ENCODE measurements around the gene CPN1.
A peak's percentile ranks its signal among the peaks of the same experiment; 100 is the strongest.
"Not testable (repeated sequence)": the region's sequence is repeated elsewhere in the genome, so short reads cannot be mapped to it uniquely, and the experiment has no call there.

Gene CPN1

DNA sequence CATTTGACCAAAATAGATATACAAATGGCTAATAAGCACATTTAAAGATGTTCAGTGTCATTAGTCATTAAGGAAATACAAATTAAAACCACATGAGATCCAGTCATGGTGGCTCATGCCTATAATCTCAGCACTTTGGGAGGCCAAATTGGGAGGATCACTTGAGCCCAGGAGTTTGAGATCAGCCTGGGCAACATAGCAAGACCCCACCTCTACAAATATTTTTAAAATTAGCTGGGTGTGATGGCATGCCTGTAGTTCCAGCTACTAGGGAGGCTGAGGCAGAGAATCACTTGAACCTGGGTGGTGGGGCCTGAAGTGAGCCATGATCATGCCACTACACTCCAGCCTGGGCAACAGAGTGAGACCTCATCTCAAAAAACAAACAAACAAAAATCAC is 607 bp upstream of the CPN1 start:
- not testable (repeated sequence) for DNase-seq (ENCODE audit: low read depth in 1 of 2, low spot score in 1 of 2)

- DNase-seq (ENCODE audit: low read depth in 1 of 2, low spot score in 1 of 2) = no peak
These were observed 4.9 kb downstream of the CPN1 start for GRCh38 chr10:100076750-100077149.

DNA sequence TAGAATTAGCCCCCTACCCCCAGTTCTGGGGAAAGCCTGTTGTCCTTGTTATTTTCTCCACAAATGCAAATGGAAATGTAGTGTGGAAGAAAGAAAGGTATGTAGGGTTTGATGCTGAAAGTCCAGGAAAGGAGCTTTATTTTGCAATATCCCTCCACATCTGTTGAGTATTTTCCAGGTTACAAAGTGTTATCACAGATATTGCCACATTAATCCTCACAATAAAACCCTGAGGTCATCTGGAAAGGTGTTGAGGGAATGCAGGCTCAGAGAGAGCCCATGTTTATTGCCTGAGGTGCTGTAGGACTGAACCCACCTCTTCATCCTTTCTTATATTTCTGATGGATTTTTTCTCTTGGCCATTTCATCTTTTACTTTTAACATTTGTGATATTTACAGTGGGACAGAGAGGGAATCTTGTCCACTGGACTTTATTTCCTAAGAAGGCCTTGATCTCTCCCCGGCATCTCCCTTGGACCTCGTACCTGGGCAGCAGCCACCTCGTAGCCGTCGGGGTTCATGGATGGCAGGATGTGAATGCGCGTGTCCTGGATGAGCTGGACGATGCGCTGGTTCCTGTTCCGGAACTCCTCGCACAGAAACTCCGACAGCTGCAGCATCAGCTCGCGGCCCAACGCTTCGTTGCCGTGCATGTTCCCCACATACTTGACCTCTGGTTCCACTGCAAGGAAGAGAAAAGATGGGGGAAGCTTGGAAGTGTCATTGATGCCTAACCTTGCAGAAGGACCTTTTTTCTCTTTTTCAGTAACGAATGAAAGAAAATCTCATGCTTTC is 6.0 kb downstream of the CPN1 start:
- no peak for DNase-seq (ENCODE audit: low read depth in 1 of 2, low spot score in 1 of 2)

DNA sequence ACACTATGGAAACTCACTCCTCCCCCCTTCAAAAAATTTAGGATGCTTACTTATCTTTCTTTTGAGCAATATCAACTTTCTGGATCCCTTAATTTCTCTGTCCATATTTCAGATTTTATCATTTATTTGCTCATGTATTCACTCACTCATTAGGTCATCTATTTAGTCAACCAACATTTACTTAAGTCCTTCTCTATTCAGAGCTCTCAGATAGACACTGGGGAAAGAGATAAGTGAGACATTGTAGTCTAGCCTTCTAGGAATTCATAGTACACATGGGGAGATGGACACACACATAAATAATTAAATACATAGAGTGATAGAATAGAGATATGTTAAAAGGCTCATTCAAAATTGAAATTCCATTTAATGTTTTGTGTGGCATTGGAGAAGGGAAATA is 9.2 kb downstream of the CPN1 start:
- no peak for DNase-seq (ENCODE audit: low read depth in 1 of 2, low spot score in 1 of 2)

DNA sequence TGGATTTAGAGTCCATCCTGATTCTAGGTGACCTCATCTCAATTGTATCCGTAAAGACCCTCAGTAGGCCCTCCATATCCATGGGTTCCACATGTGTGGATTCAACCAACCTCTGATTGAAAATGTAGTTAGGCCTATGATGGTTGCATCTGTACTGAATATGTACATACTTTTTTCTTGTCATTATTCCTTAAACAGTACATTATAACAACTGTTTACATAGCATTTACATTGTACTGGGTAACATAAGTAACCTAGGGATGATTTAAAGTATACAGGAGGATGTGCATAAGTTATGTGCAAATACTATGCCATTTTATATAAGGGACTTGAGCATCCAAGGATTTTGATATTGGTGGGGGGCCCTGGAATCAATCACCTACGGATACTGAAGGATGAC is 10.1 kb downstream of the CPN1 start:
- no peak for DNase-seq (ENCODE audit: low read depth in 1 of 2, low spot score in 1 of 2)

DNA sequence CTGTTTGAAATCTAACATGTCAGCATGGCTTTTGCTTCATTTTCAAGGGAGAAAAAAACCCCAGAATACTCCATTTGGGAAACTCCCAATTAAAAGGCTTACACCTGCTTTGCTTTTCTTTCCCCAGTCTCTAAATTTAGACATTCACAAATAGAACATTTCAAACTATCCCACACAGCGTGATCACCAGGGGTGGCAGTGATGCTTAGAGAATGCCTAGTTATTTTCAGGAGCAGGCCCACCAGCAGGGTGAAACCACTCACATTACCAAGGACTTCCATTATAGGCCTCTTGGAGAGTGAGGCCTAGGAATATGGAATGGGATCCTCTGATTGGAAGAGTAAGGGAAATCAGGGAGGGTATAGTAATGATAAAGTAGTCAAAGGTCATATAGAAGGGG is 14.2 kb downstream of the CPN1 start:
- DNase-seq (ENCODE audit: low read depth in 1 of 2, low spot score in 1 of 2) = no peak

GRCh38 chr10:100065084-100065660 is 16.5 kb downstream of the CPN1 start:
- DNase-seq (ENCODE audit: low read depth in 1 of 2, low spot score in 1 of 2) = no peak

DNA sequence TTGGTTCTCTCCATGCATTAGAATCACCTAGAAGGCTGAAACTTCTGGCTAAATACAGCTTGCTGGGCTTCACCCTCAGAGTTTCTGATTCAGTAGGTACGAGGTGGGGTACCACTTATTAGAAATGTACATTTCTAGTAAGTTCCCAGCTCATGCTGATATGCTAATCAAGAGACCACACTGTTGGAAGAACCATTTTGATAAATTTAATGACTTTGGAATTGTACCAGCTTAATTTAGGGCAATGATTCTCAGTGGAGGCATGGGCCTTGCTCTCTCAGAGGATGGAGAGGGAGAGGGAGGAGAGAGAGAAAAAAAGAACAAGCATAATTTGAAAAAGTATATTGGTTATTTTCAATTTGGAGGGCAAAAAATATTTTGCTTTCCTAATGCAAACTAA is 20.3 kb downstream of the CPN1 start:
- DNase-seq (ENCODE audit: low read depth in 1 of 2, low spot score in 1 of 2) = no peak

- DNase-seq (ENCODE audit: low read depth in 1 of 2, low spot score in 1 of 2) = no peak
These were observed 23.7 kb downstream of the CPN1 start for GRCh38 chr10:100057948-100058347.

DNA sequence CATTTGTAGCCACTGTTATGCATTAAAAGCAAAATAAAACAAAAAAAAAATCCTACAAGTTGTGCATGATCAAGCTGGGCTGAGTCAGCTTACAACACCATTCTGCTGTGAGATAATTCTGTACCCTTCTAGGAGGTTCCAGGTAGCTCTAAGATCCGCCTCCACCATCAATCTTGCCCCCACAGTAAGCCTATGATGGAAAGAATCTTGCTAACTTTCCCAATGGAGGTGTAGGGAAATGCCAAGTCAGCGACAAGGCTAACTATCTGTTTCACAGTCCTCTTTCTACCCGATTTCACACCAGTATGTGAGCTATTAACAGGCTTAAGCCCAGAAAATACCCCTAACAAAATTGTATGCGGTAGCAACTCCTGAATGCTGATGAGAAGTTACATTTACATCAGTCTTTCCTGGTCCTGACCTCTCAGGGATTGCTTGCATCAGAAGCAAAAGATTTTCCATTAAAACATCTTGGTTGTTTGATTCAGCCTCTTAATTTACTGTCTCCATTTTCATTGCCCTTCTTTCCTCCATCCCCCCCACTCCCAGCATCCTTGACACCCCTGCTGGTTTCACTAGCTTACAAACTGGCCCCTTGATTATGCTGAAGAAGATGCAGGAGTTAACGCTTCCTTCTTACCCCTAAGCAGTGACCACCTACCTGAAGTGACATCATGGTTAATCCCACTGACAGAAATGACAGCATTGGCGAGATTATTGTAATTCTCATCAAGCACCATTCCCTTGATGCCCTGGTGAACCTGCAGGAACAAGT is 27.8 kb downstream of the CPN1 start:
- DNase-seq (ENCODE audit: low read depth in 1 of 2, low spot score in 1 of 2) = no peak

- peak; percentile 46 to 76 for DNase-seq (ENCODE audit: low read depth in 1 of 2, low spot score in 1 of 2)
These were observed 35.6 kb downstream of the CPN1 start for GRCh38 chr10:100046021-100046486.

DNA sequence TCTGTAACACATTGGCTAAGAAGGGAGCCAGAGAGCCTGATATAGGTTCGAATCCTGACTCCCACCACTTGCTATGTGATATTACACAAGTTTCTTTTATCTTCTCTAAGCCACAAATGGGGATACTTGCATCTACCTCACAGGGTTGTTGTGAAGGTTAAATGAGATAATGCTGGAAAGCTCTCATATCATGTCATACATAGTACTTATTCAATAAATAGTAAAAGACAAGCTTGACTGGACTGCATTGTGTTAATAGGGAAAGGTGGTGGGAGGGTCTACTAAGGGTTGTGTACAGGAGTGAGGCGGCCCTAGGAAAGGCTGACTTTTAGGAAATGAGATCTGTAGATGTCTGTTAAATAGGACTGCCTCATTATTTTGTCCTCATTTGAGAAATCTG is 36.1 kb downstream of the CPN1 start:
- DNase-seq (ENCODE audit: low read depth in 1 of 2, low spot score in 1 of 2) = no peak

- no peak for DNase-seq (ENCODE audit: low read depth in 1 of 2, low spot score in 1 of 2)
These were observed 37.9 kb downstream of the CPN1 start for GRCh38 chr10:100043796-100044195.

- no peak for DNase-seq (ENCODE audit: low read depth in 1 of 2, low spot score in 1 of 2)
These were observed 38.3 kb downstream of the CPN1 start for GRCh38 chr10:100043344-100043743.

DNA sequence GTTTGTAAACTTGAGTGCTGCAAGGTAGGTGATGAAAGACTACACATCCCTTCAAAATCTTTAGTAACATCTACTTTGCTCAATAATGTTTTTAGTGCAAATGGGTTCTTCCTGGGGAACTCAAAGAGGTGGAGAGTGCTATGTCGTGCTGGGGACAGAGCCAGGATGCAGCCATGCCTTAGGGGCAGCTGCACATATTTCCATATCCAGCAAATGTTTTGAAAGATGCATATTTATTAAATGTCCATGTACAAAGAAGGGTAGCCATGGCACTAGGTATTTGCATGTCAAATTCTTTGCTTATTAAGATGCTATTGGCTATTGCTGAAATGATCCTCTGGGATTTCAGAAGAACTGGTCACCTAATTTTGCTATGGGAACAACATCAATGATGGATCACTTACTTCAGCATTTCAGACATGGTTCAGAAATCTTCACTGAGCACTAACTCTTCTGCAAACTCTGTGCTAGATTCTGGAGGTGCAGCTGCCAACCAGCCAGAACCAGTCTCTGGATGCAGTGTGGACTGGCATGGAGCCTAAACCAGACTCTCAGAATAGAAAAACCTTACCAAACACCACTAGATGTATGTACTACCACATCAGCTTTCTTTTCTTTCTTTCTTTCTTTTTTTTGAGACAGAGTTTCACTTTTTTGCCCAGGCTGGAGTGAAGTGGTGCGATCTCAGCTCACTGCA is 40.2 kb downstream of the CPN1 start:
- DNase-seq (ENCODE audit: low read depth in 1 of 2, low spot score in 1 of 2) = no peak

DNA sequence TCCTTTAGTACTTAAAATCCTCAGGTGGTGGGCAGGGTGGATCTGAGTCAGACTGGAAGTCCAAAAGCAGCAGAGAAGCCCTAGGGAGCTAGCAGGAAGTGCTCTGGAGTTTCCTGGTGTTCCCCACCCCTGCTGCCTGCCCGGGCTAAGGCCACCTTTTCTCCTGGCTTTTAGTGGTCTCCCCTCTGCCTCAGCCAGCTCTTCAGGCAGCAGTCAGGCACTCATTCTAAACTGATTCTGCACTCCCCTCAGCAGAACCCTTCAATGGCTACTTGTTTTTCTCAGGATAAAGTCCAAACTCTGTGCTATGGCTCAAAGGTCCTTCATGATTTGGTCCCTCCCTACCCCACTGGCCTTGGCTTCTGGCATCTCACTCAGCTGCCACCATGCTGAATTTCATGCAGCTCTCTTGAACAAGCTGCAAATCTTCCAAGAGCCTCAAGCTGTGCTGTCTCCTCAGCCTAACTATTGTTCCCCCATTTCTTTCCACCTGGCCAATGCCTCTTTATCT is 43.1 kb downstream of the CPN1 start:
- DNase-seq (ENCODE audit: low read depth in 1 of 2, low spot score in 1 of 2) = no peak

- DNase-seq (ENCODE audit: low read depth in 1 of 2, low spot score in 1 of 2) = no peak
These were observed 43.8 kb downstream of the CPN1 start for GRCh38 chr10:100037758-100038315.

GRCh38 chr10:100036850-100037249 is 44.8 kb downstream of the CPN1 start:
- no peak for DNase-seq (ENCODE audit: low read depth in 1 of 2, low spot score in 1 of 2)

- DNase-seq (ENCODE audit: low read depth in 1 of 2, low spot score in 1 of 2) = no peak
These were observed 47.8 kb downstream of the CPN1 start for GRCh38 chr10:100033766-100034418.

- no peak for DNase-seq (ENCODE audit: low read depth in 1 of 2, low spot score in 1 of 2)
These were observed 54.3 kb downstream of the CPN1 start for GRCh38 chr10:100027416-100027815.

Measured in stimulated activated CD4-positive, alpha-beta T cell treated with anti-CD3 and anti-CD28 coated beads, Interleukin-15, amount 100 ng/mL, for 1 hour (primary cell).